GM19043 (cell line): ENCODE measurements around the gene CHRNA3.
"Not testable (repeated sequence)": the region's sequence is repeated elsewhere in the genome, so short reads cannot be mapped to it uniquely, and the experiment has no call there.

ENCODE experiments used
- ATAC-seq: cut with Tn5 transposase; IDR thresholded peaks from one replicate; pipeline ENCODE4 v1.9.1; 2021; ENCODE audit warnings: low read depth; ENCODE audit not compliant: unreplicated experiment

Gene CHRNA3

GRCh38 chr15:78619022-78619950 is 1.5 kb downstream of the CHRNA3 start:
- ATAC-seq = no peak

GRCh38 chr15:78618490-78618934 is 2.3 kb downstream of the CHRNA3 start:
- no peak for ATAC-seq

GRCh38 chr15:78618064-78618463 is 2.7 kb downstream of the CHRNA3 start:
- no peak for ATAC-seq

- no peak for ATAC-seq
Measured at GRCh38 chr15:78617516-78617915, 3.3 kb downstream of the CHRNA3 start.

- ATAC-seq = no peak
Measured at GRCh38 chr15:78617076-78617475, 3.7 kb downstream of the CHRNA3 start.

GRCh38 chr15:78616506-78616905 is 4.3 kb downstream of the CHRNA3 start:
- no peak for ATAC-seq

- no peak for ATAC-seq
Measured at GRCh38 chr15:78615151-78615589, 5.6 kb downstream of the CHRNA3 start.

GRCh38 chr15:78614021-78614420 is 6.8 kb downstream of the CHRNA3 start:
- ATAC-seq = no peak

- ATAC-seq = not testable (repeated sequence)
Measured at GRCh38 chr15:78609551-78609950, 11.2 kb downstream of the CHRNA3 start.

GRCh38 chr15:78605680-78606079 is 15.1 kb downstream of the CHRNA3 start:
- no peak for ATAC-seq

GRCh38 chr15:78605201-78605600 is 15.6 kb downstream of the CHRNA3 start:
- ATAC-seq = no peak

- no peak for ATAC-seq
Measured at GRCh38 chr15:78604420-78604819, 16.4 kb downstream of the CHRNA3 start.

GRCh38 chr15:78603467-78603866 is 17.3 kb downstream of the CHRNA3 start:
- ATAC-seq = no peak

- ATAC-seq = no peak
Measured at GRCh38 chr15:78599189-78599588, 21.6 kb downstream of the CHRNA3 start.

GRCh38 chr15:78598348-78598747 is 22.4 kb downstream of the CHRNA3 start:
- no peak for ATAC-seq

GRCh38 chr15:78597583-78597982 is 23.2 kb downstream of the CHRNA3 start:
- no peak for ATAC-seq

GRCh38 chr15:78574944-78575343 is 45.9 kb downstream of the CHRNA3 start:
- ATAC-seq = no peak

GRCh38 chr15:78573416-78573815 is 47.4 kb downstream of the CHRNA3 start:
- ATAC-seq = no peak

- no peak for ATAC-seq
Measured at GRCh38 chr15:78571382-78571781, 49.4 kb downstream of the CHRNA3 start.

- ATAC-seq = no peak
Measured at GRCh38 chr15:78570710-78571109, 50.1 kb downstream of the CHRNA3 start.

GRCh38 chr15:78567531-78567930 is 53.3 kb downstream of the CHRNA3 start:
- ATAC-seq = no peak
